DMS153 (cell line): ENCODE data around the gene HNRNPAB.
"Not testable (repeated sequence)": the region's sequence is repeated elsewhere in the genome, so short reads cannot be mapped to it uniquely, and the experiment has no call there.

Source experiments
- DNase-seq: peaks from one replicate; lab custom pipeline; 2025; lab: John Stamatoyannopoulos, UW

The HNRNPAB gene

DNA sequence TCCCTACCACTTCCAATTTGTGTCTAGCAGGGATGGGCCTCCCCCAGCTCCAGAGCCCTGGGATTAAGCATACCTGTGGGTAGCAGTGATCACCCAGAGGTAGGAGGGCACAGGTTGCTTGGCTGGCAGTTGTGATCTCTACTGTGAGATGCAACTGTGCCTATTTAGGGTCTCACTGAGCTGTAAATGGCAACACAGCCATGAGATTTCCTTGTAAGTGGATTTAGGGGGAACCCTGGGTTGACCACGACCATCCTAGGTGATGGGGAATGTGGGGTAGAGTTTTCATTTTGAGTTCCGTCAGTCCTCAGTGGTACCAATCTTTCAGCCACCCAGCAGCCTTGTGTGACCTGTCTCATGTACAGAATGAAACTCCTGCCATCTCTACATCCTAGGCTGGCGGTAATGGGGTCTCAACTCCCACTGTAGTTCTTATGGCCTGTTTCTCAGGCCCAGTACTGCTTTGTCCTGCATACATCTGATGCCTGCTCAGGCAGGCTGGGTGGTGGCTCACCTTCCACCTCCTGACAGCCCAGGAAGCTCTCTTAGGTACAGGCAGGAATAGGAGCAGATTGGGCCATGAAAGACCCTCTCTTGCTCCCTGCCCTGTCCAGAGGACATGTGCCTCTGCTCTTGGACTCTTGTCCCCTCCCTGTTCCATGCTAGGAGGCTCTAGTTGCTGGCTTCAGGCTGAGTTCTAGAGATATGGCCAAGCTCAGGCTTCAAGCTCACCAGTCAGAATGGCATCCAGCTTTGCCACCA is 8.1 kb downstream of the HNRNPAB start:
- no peak for DNase-seq

DNA sequence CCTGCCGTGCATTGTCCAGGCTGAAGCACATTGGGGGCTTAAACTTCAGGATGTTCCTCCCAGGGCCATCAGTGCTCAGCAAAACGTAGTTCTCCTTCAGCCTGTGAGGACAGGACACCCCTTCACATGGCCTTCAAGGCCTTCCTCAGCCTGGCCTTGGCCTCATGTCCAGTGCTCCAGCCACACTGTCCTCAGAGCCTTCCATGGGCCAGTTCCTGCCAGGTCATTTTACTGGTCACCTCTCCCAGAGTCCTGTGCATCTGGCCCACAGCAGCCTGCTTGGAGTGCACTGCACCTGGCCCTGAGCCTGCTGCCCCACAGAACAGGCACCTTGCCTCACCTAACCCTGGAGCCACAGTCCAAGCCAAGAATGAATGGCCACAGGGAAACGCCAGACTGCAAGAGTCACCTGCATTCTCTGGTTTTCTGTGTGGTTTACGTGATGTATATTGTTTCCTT is 8.7 kb downstream of the HNRNPAB start:
- DNase-seq: no peak

DNA sequence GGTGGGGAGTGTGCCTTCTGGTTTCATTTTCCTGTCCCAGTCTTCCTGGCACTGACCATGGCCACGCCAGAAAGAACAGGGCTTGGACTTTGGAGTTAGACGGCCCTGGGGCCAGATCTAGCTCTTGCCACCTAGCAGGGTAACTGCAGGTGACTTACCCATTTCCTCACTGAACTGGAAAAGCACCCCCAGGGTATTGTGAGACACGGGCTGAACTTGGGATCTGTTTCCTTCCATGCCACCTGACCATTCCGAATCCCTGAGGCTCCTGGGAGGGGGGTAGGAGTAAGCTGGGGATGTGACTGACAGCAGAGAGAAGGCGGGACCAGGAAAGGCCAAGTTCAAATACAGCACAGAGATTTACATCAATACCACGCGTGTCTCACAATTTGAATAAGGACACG is 9.4 kb downstream of the HNRNPAB start:
- DNase-seq: no peak

DNA sequence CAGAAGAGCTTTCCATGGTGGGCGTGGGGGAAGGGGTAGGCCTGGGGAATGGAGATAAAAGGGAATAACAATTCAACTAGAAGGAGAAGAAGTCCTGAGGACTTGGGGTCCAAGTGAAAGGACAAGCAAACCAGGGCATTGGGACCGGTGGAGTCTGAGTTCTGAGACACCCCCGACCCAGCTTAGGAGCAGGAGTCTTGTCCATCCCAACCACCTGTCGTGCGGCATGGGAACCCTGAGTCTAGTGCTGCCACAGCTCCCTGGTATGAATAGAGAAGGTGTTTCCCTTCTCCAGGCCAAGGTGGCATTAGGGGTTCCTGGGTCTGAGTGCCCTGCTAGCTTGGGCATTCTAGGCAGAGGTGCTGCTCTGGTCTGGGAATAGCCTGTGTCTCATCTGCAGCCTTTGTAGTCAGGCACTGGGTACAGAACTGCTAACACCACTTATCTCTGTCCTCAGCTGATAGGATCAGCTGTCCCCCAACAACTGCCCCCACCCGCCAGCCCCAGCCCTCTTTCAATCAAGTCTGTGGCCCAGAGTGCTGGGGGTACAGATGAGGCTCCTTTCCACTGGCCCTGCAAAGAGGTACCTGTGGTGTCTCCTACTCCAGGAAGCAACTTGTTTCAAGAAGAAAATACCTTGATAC is 9.9 kb downstream of the HNRNPAB start:
- DNase-seq: no peak

DNA sequence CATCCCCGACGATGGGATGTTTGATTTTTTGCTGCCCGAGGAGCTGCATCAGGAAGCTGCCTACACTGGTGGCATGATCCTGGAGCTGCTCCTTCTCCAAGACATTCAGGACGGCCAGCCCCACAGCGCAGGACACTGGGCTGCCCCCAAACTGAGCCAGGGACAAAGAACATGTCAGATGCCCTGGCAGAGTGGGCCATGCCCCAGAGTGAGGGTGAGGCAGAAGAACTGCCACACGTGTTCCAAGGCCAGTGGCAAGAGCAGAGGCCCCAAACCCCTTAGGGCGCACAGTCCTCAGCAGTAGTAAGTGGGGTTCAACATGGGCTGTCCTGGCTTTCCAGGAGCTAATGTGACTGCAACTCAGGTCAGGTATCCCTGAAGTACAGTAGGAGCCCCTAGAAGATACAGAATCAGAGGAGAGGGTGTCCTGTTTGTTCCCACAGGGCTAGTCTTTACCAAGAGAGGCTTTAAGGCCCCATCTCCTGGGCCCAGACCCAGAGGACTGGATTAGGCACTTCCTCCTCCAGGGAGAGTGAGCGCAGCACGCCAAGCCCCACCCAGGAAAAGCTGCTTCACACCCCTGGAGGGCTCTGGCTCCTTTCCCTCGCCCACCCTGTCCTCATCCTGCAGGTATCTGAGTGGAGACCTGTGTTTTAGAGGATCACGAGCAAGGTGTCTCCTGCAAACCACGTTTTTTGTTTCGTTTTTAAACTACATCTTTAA is 11.1 kb downstream of the HNRNPAB start:
- DNase-seq: no peak

DNA sequence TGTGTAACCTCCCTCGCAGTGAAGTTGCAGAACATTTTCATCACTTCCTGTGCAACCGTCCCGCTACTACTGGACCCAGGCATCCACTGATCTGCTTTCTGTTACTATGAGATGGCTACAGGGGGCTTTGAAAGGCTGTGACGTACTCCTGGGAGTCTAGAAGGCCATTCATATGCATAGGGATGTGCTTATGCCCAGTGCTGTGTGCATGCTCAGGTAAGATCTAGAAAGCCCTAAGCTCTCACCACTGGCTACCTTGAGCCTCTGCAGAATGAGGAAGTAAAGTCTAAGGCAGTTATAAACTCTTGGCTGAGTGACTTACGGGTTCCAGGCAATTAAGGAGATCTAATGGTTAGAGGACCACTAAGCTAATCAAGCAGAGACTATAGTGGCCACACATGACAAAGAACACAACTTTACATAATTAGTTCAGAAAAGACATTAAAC is 11.8 kb downstream of the HNRNPAB start:
- DNase-seq: no peak

DNA sequence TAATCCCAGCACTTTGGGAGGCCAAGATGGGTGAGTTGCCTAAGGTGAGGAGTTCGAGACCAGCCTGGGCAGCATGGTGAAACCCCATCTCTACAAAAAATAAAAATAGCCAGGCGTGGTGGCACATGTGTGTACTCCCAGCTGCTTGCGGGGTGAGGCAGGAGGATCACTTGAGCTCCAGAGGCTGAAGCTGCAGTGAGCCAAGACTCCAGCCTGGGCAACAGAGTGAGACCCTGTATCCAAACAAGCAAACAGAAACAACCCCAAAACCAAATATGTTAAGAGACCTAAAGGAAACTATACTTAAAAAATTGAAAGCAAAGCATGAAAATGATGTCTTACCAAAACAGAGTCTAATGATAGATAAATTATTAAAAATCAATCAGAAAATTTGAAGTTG is 12.4 kb downstream of the HNRNPAB start:
- DNase-seq: no peak

DNA sequence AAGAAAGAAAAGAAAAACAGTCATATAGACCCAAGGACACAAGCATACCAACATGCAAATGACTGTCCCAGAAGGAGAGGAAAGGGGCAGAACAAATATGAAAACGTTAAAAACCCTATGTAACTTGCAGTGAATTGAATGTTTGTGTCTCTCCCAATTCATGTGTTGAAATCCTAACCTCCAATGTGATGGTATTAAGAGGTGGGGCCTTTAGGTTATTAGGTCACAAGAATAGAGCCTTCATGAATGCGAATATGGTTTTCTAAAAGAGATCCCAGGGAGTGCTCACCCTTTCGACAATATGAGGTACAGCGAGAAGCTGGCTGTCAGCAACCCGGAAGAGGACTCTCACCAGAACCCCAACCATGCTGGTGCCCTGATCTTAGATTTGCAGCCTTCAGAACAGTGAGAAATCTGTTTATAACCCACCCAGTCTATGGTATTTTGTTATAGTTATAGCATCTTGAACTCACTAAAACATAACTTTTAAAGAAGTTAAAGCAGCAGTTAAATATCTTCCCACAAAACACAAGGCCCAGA is 14.0 kb downstream of the HNRNPAB start:
- no peak for DNase-seq

DNA sequence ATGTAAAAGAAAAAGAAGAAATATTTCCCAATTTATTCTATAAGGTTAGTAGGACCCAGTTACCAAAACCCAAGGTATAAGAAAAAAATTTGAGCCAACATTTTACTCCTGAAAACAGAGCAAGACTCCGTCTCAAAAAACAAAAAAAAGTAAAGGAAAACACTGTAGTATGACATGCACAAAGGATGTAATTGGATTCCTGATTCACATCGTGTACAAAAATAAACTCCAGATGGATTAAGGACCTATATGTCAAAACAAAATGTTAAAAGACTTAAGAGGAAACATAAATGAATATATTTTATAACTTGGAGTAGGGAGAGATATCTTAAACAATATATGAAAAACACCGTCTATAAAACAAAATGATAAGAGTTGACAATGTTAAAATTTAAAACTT is 14.5 kb downstream of the HNRNPAB start:
- no peak for DNase-seq

DNA sequence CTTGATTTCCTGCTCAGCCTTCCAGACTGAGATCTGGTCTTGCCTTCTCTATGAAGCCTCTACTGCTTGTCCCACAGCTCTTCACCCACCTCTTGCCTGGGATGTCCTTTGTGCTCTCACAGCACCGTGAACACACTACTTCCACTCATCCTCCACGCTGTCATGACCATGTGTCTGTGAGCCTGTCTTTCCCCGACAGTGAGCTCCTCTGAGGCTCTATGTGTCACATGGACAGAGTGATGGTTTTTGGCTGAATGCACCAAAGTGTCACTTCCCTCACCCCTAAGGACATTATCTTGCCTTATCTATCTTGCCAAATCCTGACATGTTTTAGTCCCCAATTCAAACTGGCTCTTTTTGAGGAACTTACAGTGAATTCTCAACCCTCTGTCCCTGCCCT is 16.9 kb downstream of the HNRNPAB start:
- no peak for DNase-seq

DNA sequence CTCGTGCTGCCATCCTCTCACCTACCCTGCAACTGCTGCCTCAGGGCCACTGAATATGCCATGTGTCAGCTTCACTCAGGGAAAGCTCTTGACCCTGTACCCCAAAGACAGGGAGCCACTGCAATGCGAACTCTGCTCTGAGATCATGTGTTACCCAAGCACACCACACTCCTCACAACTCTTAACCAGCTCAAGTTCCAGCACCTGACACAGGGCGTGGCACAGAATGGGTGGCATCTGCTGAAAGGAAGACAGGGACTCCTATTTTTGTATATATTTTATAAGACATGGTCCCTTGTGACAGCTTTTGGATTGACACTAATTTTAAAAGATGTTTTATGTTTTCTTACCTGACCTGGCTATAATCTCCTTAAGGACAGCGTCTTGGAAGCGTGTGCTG is 17.5 kb downstream of the HNRNPAB start:
- no peak for DNase-seq

DNA sequence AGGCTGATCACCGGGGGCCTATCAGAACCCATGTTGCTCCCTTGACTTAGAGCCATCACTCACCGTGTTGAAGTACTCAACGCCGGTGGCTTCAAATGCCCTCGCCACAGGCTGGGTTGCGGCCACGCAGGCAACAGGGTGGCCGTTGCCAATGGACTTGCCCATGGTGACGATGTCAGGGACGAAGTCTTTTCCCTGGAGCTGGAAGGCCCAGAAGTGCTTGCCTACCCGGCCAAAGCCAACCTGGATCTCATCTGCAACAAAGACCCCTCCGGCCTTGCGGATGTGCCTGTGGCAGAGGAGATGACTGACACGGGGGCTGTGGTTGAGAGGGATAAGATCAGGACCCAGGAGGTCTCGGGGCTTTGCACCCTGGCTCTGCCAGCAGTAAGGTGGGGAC is 18.0 kb downstream of the HNRNPAB start:
- no peak for DNase-seq

DNA sequence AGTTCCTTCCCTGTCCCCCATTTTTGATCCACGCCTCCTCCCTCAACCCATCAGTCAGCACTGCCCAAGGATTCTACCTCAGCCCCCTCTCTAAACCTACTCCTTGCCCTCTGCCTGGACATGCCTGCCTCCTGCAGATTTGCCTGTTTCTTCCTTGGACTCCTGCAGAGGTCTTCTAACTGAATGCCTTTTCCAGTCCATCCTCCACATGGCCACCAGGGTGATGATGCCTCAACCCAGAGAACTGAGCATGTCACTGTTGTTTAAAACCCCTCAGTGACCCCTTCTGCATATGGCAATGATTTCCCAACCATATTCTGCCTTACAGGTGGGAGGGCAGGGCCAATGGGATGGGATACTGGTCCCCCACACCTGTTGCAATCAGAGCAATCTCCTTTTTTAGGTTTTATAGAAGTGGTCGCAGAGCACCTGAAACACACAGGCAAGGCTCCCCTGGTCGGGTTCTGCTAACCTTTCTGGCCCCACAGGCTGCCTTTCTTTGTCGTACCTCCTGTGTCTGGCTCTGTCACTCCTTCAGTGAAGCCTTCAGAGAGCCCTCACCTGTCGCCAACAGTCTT is 19.0 kb downstream of the HNRNPAB start:
- DNase-seq: no peak

DNA sequence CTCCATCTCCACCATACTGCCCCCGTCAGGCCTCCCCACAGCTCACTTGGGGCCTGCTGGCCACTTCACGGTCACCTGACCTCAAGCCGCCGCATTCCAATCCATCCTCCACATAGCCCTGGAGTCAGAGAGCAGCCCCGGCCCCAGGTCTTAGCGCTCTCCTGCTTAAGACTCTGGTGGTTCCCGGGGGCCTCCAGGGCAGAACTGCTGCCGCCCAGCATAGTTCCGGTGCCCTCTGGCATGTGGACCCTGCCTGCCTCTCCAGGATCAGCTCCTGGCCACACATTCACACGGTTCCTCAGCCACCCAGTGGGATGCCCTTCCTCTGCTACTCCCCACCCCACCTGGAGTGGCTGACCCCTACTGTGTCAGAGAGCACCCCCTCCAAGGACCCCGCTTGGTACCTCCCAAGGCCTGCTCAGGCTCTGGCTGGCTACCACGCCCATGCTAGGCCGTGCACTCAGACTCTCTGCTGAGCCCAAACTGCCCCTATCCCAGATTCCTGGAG is 19.5 kb downstream of the HNRNPAB start:
- DNase-seq: no peak

DNA sequence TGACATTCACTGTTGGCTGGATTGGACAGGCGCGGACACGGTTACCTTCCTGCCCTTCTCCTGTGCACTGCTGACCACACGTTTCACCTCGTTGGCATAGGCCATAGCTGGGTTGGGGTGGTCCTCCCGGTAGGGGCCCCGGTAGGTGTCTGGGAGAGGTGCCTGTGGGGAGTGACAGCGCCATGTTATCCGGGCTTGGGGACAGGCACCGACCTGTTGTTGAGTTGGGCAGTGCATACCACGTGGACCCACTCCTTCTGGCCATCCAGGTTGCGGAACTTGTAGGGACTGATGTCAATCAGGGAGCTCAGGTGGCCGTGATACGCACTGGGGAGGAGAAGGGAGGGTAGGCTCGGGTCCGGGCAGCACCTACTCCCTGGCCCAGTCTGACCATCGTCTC is 20.1 kb downstream of the HNRNPAB start:
- DNase-seq: no peak

DNA sequence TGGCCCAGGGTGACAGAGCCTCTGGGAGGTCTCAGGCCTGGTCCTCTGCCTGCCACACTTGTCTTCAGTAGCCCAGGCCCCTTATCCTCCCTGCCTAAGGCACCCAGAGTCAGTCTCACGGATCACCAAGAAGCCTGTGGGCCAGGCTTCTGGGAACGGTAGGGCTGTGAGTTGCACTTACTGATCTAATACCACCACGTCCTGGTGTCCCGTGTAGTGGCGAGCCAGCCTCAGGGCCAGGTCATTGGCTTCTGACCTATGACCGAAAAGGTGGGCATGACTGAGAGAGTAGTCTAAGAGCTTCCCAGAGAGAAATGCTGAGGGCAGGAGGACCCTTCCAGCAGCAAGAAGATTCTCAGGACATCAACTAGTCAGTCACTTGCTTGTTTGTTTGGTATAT is 20.8 kb downstream of the HNRNPAB start:
- DNase-seq: no peak

DNA sequence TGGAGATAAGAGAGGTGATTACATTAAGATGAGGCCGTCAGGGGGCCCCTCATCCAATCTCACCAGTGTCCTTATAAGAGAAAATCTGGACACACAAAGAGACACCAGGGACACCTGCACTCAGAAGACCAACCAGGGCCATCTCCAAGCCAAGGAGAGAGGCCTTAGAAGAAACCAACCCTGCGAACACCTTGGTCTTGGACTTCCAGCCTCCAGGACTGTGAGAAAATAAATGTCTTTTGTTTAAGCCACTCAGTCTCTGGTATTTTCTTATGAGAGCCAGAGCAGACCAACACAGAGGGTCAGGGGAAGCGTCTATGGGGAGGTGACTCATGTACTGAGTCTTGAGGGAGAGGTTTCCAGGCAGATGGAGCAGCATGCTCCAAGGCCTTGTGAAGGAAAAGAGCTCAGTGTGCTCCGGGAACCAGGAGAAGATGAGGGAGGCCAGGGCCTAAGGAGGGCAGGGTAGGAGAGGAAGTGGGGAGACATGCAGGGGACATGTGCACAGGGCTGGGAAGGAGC is 22.9 kb downstream of the HNRNPAB start:
- DNase-seq: no peak

DNA sequence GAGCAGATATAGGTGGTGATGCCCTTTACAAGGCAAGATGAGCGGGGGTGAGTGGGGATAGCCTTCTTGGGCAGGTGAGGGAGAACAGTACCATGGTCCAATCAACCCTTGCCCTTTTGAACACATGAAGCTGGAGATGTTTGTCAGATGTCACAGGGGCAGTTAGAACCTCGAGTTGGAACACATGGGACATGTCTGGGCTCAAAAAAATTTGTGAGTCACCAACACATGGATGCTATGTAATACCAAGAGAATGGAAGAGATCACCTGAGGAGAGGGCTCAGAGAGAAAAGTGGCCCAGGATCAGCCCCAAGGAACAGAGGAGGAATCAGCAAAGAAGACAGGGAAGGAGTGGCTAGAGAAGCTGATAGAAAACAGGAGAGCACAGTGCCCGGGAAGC is 23.6 kb downstream of the HNRNPAB start:
- no peak for DNase-seq

DNA sequence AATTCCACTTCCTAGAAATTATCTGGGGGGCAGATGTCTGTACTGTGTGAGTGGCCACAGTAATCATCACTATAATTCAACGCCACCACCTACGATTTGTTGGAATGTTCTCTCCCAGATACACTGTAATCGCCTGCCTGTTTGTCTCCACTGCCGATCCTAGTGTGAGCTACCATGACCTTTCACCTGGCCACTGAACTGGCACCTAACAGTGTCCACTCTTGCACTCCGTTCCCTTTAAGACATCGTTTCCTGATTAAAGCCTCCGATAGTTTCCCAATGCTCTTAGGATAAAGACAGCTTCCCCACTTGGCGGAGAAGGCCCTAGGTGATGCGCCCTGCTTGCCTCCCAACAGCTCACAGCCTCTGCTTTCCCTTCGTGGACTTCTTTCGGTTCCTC is 24.3 kb downstream of the HNRNPAB start:
- DNase-seq: no peak

DNA sequence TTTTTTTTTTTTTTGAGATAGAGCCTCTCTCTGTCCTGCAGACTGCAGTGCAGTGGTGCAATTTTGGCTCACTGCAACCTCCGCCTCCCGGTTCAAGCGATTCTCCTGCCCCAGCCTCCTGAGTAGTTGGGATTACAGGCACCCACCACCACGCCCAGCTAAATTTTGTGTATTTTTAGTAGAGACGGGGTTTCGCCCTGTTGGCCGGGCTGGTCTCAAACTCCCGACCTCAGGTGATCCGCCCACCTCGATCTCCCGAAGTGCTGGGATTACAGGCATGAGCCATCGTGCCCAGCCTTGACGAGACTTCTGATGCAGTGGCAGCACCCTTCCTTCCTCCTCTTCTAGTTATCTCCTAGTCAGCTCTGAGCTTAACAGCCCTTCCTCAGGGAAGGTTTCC is 24.8 kb downstream of the HNRNPAB start:
- not testable (repeated sequence) for DNase-seq

DNA sequence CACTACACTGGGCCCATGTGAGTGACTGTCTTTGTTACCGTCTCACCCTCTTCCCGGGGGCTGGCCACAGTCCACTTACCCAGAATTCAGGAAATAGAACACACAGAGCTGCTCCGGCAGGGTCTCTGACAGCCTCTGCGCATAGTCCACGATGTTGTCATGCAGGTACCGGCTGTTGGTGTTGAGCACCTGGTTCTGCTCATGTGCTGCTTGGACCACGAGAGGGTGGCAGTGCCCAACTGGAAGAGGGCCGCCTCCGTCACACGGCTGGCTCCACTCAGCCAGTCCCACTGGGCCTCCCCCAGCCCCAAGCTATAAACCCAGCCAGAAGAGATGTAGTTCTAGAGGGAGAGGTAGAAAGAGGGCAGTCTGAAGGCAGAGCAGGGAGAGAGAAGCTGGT is 25.5 kb downstream of the HNRNPAB start:
- DNase-seq: no peak
